Measurements from ENCODE around the gene TBC1D9B.
A peak's percentile ranks its signal among the peaks of the same experiment; 100 is the strongest.

Gene TBC1D9B

GRCh38 chr5:179908528-179908927 lies 831 bp upstream of the TBC1D9B start:
- DNase-seq (ENCODE audit: insufficient read length, low spot score) (no peak), FAIRE-seq (no peak)

- no peak for FAIRE-seq
- DNase-seq (ENCODE audit: insufficient read length, low spot score): peak; percentile 56
Measured at GRCh38 chr5:179906795-179907555, 722 bp downstream of the TBC1D9B start.

GRCh38 chr5:179906294-179906794 lies 1.4 kb downstream of the TBC1D9B start:
- FAIRE-seq: no peak
- DNase-seq (ENCODE audit: insufficient read length, low spot score): no peak

- FAIRE-seq: peak; percentile 60
- DNase-seq (ENCODE audit: insufficient read length, low spot score): no peak
Measured at GRCh38 chr5:179905161-179905560, 2.5 kb downstream of the TBC1D9B start.

- DNase-seq (ENCODE audit: insufficient read length, low spot score) (no peak), FAIRE-seq (no peak)
Measured at GRCh38 chr5:179904463-179905160, 3.1 kb downstream of the TBC1D9B start.

- no peak for FAIRE-seq
Measured at GRCh38 chr5:179902763-179903158, 4.9 kb downstream of the TBC1D9B start.

GRCh38 chr5:179901915-179902762 lies 5.6 kb downstream of the TBC1D9B start:
- DNase-seq (ENCODE audit: insufficient read length, low spot score) (no peak), FAIRE-seq (no peak)

More at GRCh38 chr5:179902763-179903158, 4.9 kb downstream of the TBC1D9B start:
- DNase-seq (ENCODE audit: insufficient read length, low spot score): no peak

GRCh38 chr5:179901462-179901861 lies 6.2 kb downstream of the TBC1D9B start:
- FAIRE-seq (no peak), DNase-seq (ENCODE audit: insufficient read length, low spot score) (no peak)

- DNase-seq (ENCODE audit: insufficient read length, low spot score) (no peak), FAIRE-seq (no peak)
Measured at GRCh38 chr5:179900711-179901110, 7.0 kb downstream of the TBC1D9B start.

- no peak for FAIRE-seq
- no peak for DNase-seq (ENCODE audit: insufficient read length, low spot score)
Measured at GRCh38 chr5:179900206-179900605, 7.5 kb downstream of the TBC1D9B start.

GRCh38 chr5:179895861-179896260 lies 11.8 kb downstream of the TBC1D9B start:
- no peak for FAIRE-seq

GRCh38 chr5:179893958-179894895 lies 13.5 kb downstream of the TBC1D9B start:
- no peak for DNase-seq (ENCODE audit: insufficient read length, low spot score)
- FAIRE-seq: no peak

More at GRCh38 chr5:179895861-179896260, 11.8 kb downstream of the TBC1D9B start:
- DNase-seq (ENCODE audit: insufficient read length, low spot score): no peak

GRCh38 chr5:179893076-179893957 lies 14.4 kb downstream of the TBC1D9B start:
- no peak for DNase-seq (ENCODE audit: insufficient read length, low spot score)
- no peak for FAIRE-seq

GRCh38 chr5:179892255-179892654 lies 15.4 kb downstream of the TBC1D9B start:
- FAIRE-seq: no peak
- DNase-seq (ENCODE audit: insufficient read length, low spot score): no peak

GRCh38 chr5:179890751-179891682 lies 16.7 kb downstream of the TBC1D9B start:
- FAIRE-seq (no peak), DNase-seq (ENCODE audit: insufficient read length, low spot score) (no peak)

GRCh38 chr5:179889885-179890284 lies 17.8 kb downstream of the TBC1D9B start:
- no peak for DNase-seq (ENCODE audit: insufficient read length, low spot score)
- FAIRE-seq: no peak

GRCh38 chr5:179887802-179888201 lies 19.9 kb downstream of the TBC1D9B start:
- no peak for DNase-seq (ENCODE audit: insufficient read length, low spot score)
- FAIRE-seq: no peak

- FAIRE-seq (no peak), DNase-seq (ENCODE audit: insufficient read length, low spot score) (no peak)
Measured at GRCh38 chr5:179887095-179887494, 20.6 kb downstream of the TBC1D9B start.
